NT2/D1 (cell line): ENCODE measurements around the gene RBM38.

Experiments
- SUZ12 ChIP-seq: IDR thresholded peaks from 2 replicates; pipeline ENCODE4 v1.6.1; 2011; ENCODE audit not compliant: insufficient read length, insufficient read depth; ENCODE audit errors: extremely low read depth
- ZNF274 ChIP-seq: IDR thresholded peaks from 2 replicates; pipeline ENCODE4 v1.6.1; 2011; ENCODE audit warnings: mild to moderate bottlenecking, low read depth, low read length

- TF ChIP-seq ZNF274 (no peak), SUZ12 (no peak)
Observed at GRCh38 chr20:57400231-57400701, 9.1 kb downstream of the RBM38 start.
